Transverse colon (tissue), 4 donors: Measurements from ENCODE around the gene SDK1. TPM values are rescaled to one million over a fixed set of nuclear protein-coding genes. Genes with fewer than 3 reads are reported as not detected.

Experiments
- DNase-seq: peaks from one replicate; pipeline ENCODE4 v3.0.0-alpha.2; 2019
- H3K27ac ChIP-seq, 4 donors: fragments of 200-600 bp; sonication (generic); 2 replicates each; pipeline ENCODE4 v1.5.1; 2016 to 2018; ENCODE audit warnings: inconsistent platforms in 4 of 4
- H3K27me3 ChIP-seq: fragments of 200-600 bp; sonication (generic); 2 replicates; pipeline ENCODE4 v1.5.1; 2017; ENCODE audit warnings: inconsistent platforms
- H3K36me3 ChIP-seq, 4 donors: fragments of 200-600 bp; sonication (generic); 2 replicates each; pipeline ENCODE4 v1.5.1; 2017 to 2019; ENCODE audit warnings: inconsistent platforms in 4 of 4
- H3K4me1 ChIP-seq, 4 donors: fragments of 200-600 bp; sonication (generic); 2 replicates each; pipeline ENCODE4 v1.5.1; 2017 to 2020; ENCODE audit warnings: inconsistent platforms in 4 of 4
- H3K4me3 ChIP-seq, 4 donors: fragments of 200-600 bp; sonication (generic); 1 replicate in 1 of 4; 2 replicates in 3 of 4; pipeline versions ENCODE4 v1.5.1 to v1.6.1; 2017 to 2019; ENCODE audit warnings: inconsistent platforms in 4 of 4
- H3K9me3 ChIP-seq, 2 donors: fragments of 200-600 bp; sonication (generic); 2 replicates each; pipeline ENCODE4 v1.5.1; 2017 to 2019; ENCODE audit warnings: inconsistent platforms in 2 of 2
- EP300 ChIP-seq: sonication (generic); formaldehyde crosslinking; IDR thresholded peaks from one replicate; pipeline ENCODE4 v1.6.1; 2017; ENCODE audit warnings: antibody characterized with exemption, low read depth
- POLR2A ChIP-seq: fragments of 450-650 bp; IDR thresholded peaks from one replicate; pipeline ENCODE4 v1.6.1; 2016; ENCODE audit warnings: antibody characterized with exemption, mild to moderate bottlenecking, moderate library complexity
- POLR2AphosphoS5 ChIP-seq, 3 donors: sonication (generic); formaldehyde crosslinking; IDR thresholded peaks; one replicate each; pipeline ENCODE4 v1.6.1; 2016; ENCODE audit warnings: antibody characterized with exemption in 3 of 3
- WGBS, 2 donors: methylation state at CpG; one replicate each; pipeline ENCODE4 v1.1.5; 2018; ENCODE audit warnings: low coverage in 1 of 2; 5-methylcytosine and 5-hydroxymethylcytosine counted together
- in situ Hi-C, 4 donors: fragments of 200-750 bp; cut with MboI; loops; one replicate each; pipeline versions ENCODE4 v1.15.0 to v1.15.1; 2017; ENCODE audit warnings: low sequenced_read_pairs in 3 of 4, low pct_ligation_motif_present in 1 of 4, low pct_unique_long_range_greater_than_20kb in 1 of 4
- intact Hi-C: fragments of 100-400 bp; cut with DNase I; formaldehyde crosslinking; loops from one replicate; pipeline ENCODE4 v1.15.1; 2023; ENCODE audit warnings: low total_unique reads
- total RNA-seq, 4 donors: library from RNA; depleted of rRNA; stranded (reverse); fragments of >200 nt; gene quantifications; one replicate each; pipeline ENCODE4 v1.1.0, GENCODE V29; 2016
- TF ChIP-seq, protein P1 (sequence below), 5 experiments: fragments of 200-600 bp in 3 of 5; fragments of 450-650 bp in 2 of 5; sonication (generic) in 3 of 5; IDR thresholded peaks; 1 replicate in 2 of 5; 2 replicates in 3 of 5; pipeline ENCODE4 v1.5.1; 2016 to 2017; ENCODE audit warnings: antibody characterized with exemption in 5 of 5, inconsistent platforms in 3 of 5, mild to moderate bottlenecking in 2 of 5, moderate library complexity in 1 of 5

Gene SDK1
- total RNA-seq, 4 donors from 2014 or later: 4.0 to 8.6 (median 5.4) TPM

- H3K36me3 ChIP-seq: no peaks in the 10 kb centered on the region
- WGBS, 2 donors: 89% methylated on average over 16 of the region's 16 CpGs; no CpG with 5 or more reads in 1 of the 2 donors
- TF ChIP-seq POLR2A (no peak), POLR2AphosphoS5 (IDR thresholded peaks at IDR 0.05) (no peak), EP300 (no peak)
- TF ChIP-seq, protein P1, sequence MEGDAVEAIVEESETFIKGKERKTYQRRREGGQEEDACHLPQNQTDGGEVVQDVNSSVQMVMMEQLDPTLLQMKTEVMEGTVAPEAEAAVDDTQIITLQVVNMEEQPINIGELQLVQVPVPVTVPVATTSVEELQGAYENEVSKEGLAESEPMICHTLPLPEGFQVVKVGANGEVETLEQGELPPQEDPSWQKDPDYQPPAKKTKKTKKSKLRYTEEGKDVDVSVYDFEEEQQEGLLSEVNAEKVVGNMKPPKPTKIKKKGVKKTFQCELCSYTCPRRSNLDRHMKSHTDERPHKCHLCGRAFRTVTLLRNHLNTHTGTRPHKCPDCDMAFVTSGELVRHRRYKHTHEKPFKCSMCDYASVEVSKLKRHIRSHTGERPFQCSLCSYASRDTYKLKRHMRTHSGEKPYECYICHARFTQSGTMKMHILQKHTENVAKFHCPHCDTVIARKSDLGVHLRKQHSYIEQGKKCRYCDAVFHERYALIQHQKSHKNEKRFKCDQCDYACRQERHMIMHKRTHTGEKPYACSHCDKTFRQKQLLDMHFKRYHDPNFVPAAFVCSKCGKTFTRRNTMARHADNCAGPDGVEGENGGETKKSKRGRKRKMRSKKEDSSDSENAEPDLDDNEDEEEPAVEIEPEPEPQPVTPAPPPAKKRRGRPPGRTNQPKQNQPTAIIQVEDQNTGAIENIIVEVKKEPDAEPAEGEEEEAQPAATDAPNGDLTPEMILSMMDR (IDR thresholded peaks at IDR 0.05): no peak
- H3K9me3 ChIP-seq: no peaks in the 10 kb centered on the region
- in situ Hi-C loops (no loop called here), intact Hi-C loops (no loop called here)
- H3K27me3 ChIP-seq: no peaks in the 10 kb centered on the region
- no peak overlapping the region for H3K4me3 ChIP-seq
- H3K27ac ChIP-seq: no peak overlapping the region
- no peak for DNase-seq
- no peaks in the 10 kb centered on the region for H3K4me1 ChIP-seq
Measured at GRCh38 chr7:4202154-4202736, 901.2 kb downstream of the SDK1 start.

DNA sequence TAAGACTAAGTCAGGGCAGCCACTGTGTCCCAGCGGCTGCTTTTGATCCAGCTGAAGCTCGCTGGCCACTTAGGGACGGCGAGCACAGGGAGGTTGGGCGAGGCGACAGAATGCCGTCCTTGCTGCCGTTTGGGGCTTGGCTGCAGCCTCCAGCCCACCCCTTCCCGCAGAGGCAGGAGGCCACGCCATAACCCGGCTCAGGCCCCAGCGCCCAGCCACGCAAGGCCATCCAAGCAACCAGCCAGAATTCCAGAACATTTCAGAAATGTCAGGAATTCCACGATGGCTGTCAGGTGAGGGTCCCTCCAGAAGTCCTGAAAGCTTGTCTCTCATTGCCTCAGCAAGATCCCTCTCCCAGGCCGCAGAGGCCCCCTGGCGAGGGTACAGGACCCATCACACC, 901.9 kb downstream of the SDK1 start:
- Histone ChIP-seq H3K27ac (no peak overlapping the region), H3K9me3 (no peaks in the 10 kb centered on the region), H3K36me3 (no peaks in the 10 kb centered on the region), H3K4me1 (no peaks in the 10 kb centered on the region), H3K27me3 (no peaks in the 10 kb centered on the region), H3K4me3 (no peak overlapping the region)
- in situ Hi-C loops (no loop called here), intact Hi-C loops (no loop called here)
- 89% methylated on average over 16 of the region's 16 CpGs; no CpG with 5 or more reads in 1 of the 2 donors for WGBS, 2 donors
- TF ChIP-seq EP300: no peak
- no peak for TF ChIP-seq POLR2AphosphoS5 (IDR thresholded peaks at IDR 0.05)
- TF ChIP-seq POLR2A: no peak
- TF ChIP-seq, protein P1 (IDR thresholded peaks at IDR 0.05): no peak
- no peak for DNase-seq

DNA sequence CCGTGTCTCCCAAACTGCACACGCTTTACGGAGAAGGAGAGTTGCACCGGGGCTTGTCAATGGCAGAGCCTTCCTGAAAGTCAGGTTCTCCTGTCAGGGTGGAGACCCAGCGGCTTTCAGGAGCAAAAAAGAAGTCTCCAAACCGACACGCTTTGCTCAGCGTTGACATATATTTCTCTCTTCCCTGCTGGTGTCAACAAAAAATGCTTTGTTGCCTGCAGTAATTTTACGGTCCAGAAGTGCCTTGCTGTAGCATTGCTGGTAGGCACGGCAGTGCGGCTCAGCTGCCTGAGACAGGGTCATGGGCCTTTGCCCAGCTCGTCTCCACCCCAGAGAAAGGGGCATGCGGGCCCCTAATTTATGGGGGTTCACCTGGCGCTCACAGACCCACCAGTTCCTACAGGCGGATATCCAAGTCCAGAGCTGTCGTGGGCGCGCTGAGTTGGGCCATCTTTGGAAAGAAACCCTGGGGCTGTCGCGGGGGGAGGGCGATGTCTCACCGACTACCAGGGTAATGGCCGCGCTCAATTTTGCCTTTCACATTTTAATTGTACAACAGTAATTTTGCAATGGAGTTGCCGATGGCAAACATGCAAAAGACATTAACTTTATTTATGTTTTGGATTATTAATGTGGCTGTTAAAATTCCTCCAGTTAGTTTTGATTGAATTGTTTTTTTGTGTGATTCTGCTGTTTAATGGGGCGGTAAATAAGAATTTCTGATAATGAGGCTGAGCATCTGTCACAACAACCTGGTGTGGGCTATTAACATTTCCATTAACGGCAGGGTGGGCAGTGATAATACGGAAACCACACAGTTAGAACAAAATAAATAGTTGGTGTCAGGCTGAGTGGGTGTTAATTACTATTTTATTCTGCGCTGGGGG, 902.8 kb downstream of the SDK1 start:
- no peaks in the 10 kb centered on the region for H3K9me3 ChIP-seq
- intact Hi-C loops: no loop called here
- WGBS, 2 donors: 80 to 88% methylated on average over 15 to 29 of the region's 29 CpGs
- in situ Hi-C loops: no loop called here
- no peaks in the 10 kb centered on the region for H3K36me3 ChIP-seq
- H3K27me3 ChIP-seq: no peaks in the 10 kb centered on the region
- H3K27ac ChIP-seq: no peak overlapping the region
- DNase-seq: no peak
- H3K4me1 ChIP-seq: no peaks in the 10 kb centered on the region
- no peak overlapping the region for H3K4me3 ChIP-seq
- TF ChIP-seq EP300 (no peak), POLR2A (no peak), POLR2AphosphoS5 (IDR thresholded peaks at IDR 0.05) (no peak)
- TF ChIP-seq, protein P1 (IDR thresholded peaks at IDR 0.05): no peak

DNA sequence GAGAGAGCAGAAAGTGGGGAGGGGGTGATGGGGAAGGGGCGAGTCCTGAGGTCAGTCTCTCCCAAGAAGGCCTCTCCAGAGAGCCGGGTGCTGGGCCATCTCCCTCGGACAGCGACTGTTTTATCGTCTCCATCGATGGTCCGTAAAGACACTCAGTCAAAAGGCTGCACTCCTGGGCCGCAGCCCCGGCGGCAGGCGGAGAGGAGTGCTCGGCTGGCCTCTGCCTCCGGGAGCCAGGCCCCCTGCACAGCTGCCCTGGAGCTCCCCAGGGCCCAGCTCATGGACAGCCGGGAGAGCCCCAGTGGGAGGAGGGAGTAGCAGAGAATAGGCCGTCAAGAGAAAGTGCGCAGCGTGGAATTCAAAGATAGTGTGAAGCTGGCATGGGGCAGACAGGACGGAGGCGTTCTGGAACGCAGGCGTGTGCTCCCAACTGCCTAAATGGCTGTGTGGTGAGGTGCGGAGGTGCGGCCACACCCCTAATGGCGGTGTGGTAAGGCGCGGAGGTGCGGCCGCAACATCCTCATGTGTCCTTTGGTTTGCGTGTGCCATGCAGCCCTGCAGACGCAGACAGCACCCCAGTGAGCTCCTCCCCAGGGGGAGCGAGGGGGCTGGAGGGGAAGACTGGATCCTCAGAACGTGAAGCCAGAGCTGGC, 903.6 kb downstream of the SDK1 start:
- 40 to 86% methylated on average over 2 to 32 of the region's 32 CpGs for WGBS, 2 donors
- TF ChIP-seq EP300: no peak
- TF ChIP-seq POLR2AphosphoS5 (IDR thresholded peaks at IDR 0.05): no peak
- TF ChIP-seq, protein P1 (IDR thresholded peaks at IDR 0.05): no peak
- TF ChIP-seq POLR2A: no peak
- H3K4me3 ChIP-seq: no peak overlapping the region

More for the DNA sequence above, 903.6 kb downstream of the SDK1 start:
- Histone ChIP-seq H3K27me3 (no peaks in the 10 kb centered on the region), H3K36me3 (no peaks in the 10 kb centered on the region), H3K4me1 (no peaks in the 10 kb centered on the region), H3K27ac (no peak overlapping the region), H3K9me3 (no peaks in the 10 kb centered on the region)
- in situ Hi-C loops: no loop called here
- intact Hi-C loops: no loop called here
- no peak for DNase-seq
